Stimulated activated CD8-positive, alpha-beta memory T cell treated with anti-CD3 and anti-CD28 coated beads, Interleukin-2, amount 100 ng/mL, for 48 hours (primary cell): Measurements from ENCODE around the gene KIAA1191.

Experiments
- DNase-seq, 2 donors: peaks; one replicate each; pipeline ENCODE4 v3.0.0-alpha.2; 2020; ENCODE audit warnings: low read depth in 2 of 2

KIAA1191 gene

DNA sequence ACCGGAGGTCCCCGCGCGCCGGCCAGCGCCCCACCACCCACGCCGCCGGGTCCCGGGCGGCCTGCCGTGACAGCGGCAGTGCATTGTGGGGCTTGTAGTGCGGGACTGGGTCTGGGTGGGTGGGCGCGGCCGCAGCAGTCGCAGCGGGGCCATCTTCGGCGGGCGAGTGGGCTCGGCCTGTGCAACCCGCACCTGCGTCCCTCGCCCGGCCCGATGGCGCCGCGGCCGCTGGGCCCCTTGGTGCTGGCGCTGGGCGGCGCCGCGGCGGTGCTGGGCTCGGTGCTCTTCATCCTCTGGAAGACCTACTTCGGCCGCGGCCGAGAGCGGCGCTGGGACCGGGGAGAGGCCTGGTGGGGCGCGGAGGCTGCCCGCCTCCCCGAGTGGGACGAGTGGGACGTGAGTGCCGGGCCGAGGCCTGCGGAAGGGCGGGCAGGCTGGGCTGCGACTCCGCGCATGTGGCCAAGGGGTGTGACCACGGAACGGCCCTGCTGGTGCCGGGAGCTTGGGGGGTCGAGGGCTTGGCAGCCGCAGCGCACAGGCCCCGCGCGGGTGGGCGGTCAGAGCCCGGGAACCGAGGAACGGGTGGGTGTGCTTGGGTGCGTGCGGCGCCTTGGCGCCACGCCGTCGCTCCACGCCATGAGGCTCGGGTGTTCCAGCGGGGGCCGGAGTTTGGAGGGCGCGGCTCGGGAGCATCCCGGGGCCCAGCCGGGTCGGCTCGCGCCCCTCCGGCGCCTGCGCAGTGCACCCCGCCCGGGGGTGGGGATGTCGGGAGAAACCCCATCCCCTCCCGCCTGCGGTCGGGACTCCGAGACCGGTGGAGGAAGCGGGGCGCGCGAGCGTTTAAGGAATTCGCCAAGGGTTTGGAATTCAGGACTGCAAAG lies 4.0 kb upstream of the KIAA1191 start, which contains the start of gene ARL10:
Gene ARL10, plus strand, starts transcription at position 137 of the 881 bp plus-strand sequence. Its CDS starts 77 bp downstream, at position 214.
- peak; percentile 55 to 64 for DNase-seq

DNA sequence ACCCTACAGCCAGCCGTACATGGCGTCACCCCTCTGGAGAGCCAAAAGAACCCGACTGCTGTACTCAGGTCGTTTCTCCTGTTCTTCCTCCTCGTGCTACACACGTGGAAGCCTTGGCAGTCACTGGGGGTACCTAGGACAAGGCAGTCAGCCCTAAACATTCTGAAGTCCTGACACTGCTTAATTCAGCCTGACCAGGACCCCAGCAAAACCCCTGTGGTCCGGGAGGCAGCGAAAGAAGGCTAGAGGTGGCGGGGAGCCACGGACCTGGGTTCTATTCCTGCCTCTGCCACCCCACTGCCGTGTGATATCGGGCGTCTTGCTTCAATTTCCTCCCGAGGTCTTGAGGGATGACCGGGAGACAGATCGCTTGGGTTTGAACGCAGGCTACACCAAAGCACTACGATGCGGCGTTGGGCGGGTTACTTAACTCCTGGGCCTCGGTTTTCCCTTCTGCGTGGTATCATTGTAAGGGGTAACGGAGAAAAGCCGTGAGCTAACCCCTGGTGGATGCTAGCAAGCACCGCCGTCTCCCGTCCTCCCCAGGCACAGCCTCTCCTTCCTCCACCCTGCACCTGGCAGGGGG lies 3.3 kb upstream of the KIAA1191 start:
- no peak for DNase-seq

DNA sequence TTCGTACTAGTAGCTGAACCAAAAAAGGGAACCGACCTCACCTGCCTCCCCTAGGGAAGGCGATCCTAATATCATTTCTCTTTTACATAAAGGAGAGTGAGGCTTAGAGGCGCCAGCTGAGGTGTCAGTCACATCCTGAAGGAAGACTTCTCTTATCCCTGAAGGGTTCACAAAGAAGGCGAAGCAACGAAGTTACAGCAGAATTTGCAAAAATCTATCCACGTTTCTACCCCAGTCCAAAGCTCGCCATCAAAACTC lies 598 bp upstream of the KIAA1191 start:
- DNase-seq = no peak

DNA sequence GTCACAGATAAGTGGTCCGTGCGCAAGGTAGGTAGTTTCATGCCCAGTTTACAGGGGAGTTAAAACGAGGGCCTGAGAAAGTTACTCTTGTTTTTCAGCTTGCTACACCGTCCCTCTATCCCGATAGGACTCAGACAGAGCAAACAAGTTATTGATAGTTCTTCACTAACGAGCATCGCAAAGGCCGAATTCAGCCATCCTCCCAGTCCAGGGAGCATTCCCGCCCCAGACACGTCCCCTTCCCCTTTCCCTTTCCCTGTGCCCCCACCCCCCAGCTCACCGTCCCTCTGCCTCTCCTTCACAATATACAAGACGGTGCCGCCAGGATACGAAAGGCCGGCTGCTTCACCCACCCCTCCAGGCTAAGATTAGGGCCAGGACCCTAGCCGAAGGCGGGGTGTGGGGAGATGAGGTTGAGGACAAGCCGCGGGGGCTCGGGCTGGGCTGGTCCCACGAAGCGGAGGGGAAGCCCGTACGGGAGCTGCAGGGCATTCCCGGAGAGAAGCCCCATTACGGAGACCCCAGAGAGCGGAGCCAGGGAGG lies 599 bp downstream of the KIAA1191 start:
- DNase-seq = no peak

DNA sequence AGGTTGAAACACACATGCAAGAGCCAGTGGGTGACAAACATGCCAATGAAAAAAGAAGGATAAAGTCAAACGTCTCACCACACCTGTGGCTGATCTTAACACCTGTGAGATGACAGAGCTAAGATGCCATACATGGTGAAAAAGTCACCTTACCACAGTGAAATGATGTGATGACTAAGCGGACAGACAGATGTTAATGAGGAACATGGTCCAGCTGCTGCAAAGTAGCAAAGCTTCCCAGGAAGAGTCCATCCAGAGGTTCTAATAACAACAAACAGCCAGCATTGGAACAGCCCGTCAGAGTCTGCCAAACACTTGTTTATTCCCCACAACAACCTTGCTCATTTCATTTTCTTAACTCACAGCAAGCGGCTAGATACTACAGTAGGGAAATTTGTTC lies 1.9 kb downstream of the KIAA1191 start:
- DNase-seq = no peak

DNA sequence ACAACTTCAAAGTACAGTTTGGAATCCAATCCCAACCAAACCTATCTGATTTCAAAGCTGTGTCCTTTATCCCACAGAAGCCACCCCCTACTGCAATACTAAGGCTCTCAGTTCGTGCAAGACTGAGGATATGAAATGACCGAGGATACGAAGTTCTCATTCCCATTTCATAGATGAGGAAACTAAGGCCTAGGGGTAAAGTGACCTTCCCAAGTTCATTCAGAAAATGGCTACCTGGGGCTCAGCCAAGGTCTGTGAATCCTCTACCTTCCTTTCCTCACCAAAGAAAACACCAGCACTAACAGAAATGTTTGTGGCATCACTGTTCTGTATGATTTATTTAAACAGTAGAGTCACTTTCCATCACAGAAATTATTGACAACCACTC lies 5.4 kb downstream of the KIAA1191 start:
- no peak for DNase-seq

DNA sequence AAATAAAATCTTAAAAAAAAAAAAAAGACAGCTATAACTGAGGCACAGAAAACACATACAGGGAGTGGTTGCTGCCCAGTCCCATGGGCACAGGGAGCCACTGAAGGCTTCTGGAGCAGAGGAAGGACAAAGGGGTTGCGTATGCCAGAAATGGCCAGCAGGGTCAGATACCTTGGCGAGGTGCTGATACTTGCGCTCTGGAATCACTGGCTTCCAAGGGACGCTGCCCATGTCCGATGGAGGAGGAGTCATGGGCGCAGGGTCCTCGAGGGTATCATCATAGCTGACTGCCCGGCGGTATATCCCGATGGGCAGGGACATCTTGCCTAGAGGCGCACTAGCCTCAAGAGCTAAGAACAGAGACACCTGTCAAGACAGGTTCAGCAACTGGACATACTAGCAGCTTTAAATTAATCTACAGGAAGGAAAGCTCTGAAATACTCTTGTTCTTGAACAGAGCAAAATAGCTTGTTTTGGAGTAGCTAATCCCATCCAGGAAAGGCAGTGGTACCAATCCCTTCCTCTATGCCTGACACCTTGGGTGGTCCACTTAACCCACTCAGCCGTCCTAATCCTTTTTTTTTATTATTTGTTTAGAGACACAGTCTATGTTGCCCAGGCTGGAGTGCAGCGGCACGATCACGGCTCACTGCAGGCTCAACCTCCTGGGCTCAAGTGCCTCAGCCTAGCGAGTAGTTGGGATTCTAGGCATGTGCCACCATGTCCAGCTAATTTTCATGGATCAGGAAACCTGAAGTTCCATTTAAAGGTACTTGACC lies 6.0 kb downstream of the KIAA1191 start:
- DNase-seq = no peak

DNA sequence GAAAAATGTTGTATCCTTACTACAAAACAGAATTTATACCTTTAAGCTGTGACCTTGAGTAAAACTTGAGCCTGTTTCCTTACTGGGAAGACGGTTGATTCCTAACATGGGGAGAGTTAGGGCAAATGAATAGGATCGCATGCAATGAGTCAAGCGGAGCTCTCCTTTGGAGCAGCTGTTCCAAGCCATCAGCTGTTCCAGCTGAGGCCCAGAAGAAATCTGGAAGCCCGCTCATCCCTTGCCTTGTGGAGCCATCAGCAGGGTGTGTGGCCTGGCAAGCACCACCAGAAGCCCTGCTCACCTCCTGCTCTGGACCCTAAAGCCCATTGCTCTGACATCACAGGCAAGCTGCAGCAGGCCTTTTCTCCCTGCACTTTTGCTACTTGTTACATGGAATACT lies 8.0 kb downstream of the KIAA1191 start:
- DNase-seq = no peak

DNA sequence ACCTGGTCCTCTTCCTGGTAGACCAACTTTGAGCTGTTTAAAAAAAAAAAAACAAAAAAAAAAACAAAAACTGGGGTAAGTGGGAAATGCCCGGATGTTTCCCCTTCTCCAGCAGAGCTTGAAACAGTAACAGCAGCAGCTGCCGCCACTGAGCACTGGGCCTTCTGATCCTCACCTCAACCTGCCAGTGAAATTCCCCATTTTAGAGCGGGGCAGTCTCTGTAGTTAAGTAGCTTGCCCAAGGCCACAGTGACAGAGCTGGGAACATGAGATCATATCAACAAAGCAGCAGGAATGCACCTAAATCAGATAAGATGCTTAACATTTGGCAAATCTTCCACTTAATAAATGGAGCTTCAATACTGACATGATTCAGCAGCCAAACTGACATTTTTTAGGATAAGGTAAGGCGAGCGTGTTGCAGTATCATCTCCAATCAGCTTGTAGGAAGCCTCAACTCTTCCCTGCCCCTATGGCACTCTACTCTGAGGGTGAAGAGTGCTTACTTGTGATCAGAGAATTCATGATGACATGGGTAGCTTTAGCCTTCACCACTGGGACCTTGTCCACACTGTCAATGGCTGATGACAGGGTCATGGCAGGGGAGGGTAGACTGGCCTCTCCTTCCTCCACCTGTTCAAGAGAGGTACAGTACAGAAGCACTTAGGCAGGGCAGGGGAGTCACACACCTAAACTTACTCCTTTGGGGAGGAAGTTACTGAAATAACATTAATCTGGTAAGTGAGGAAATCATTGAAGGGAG lies 9.3 kb downstream of the KIAA1191 start:
- no peak for DNase-seq

DNA sequence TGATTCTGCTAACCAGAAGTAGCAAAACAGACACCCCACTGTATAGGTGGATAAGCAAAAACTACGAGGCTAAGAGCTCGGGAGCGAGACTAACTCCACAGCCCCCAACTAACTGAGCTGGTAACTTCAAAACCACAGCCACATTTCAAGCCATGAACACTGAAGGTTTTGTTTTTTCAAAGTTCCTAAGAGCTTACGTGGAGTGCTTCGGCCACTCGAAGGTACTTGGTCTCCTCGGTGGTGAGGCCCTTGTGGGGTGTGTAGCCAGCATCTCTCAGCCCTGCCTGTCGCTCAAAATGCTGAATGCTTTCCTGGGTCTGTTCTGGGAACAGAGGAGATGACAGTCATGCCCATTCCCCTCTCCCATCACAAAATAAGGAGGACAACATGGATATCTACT lies 11.1 kb downstream of the KIAA1191 start:
- DNase-seq = no peak

DNA sequence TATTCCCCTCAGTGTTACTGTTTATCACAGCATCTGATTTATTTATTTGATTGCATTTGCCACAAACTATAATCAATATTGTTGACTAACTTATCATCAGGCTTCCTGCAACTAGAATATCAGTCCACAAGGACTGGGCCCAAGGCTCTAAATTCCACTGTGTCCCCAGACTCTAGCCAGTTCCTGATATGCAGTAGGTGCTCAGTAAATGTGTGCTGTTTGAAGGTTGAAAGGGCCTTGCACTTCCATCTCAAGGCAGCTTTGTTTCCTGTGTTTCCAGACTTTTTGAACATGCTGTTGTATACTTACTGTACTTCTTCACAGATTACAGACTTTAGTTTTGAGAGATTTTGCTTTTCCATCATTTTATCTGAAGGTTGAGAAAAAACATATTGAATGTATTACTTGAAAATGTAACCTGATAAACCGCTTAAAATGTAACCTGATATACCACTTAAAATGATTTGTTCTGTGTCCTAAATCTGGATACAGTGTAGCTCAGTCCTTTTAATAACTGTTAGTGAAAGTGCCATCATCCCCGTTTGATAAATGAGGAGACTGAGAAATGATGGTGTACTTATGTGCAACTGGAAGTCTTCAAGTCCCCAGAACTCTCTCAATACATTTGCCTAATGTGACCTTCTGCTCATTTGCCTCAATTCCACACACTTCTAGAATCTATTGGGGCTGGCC lies 18.7 kb downstream of the KIAA1191 start:
- no peak for DNase-seq

DNA sequence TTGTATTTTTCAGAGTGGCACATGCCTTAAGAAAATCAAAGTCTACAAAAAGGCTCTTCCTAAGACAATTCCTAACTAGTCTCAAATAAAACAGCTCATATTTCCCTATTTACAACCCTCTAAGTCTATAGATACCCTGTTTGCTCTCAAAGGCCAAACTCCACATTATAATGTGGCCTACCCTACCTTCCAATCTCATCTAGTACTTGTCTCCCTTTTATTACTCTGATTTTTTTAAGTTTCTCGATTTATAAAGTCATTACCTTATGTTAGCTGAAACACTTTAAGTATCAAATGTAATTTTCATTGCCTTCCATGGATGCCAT lies 19.4 kb downstream of the KIAA1191 start:
- DNase-seq = no peak

DNA sequence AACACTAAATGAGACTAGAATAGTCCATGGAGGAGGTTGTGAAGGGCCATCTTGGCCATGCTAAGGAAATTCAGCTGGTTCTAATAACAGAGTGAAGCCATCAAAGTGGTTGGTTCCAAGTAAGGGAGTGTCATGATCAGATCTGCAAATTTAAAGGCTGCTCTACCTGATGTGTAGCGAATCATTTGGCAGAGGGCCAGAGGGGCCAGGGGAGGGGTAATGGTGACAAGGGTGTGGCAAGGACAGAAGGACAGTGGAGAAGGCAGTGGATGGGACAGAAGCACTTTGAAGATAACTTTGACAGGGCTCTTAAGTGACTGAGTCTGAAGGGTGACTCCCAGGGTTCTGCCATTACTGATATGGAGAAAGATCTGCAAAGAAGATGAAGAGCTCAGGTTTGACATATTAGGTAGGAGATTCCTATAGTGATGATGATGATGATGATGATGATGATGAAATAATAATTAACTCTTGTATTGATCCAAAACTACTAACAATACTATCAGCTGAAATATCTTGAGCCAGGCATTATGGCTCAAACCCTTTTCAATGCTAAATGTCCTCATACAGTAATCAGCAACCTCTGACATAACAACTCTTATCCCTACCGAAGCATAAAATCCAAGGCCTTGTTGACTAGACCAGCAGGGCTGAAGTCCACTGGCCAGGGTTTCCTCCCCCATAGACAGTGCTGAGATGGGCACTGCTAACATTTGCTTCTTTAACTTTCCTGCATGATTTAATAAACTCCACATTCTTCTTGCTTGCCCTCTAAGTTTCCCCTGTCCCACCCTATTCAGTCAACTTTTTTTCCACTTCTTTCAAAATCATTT lies 20.0 kb downstream of the KIAA1191 start:
- DNase-seq = no peak

DNA sequence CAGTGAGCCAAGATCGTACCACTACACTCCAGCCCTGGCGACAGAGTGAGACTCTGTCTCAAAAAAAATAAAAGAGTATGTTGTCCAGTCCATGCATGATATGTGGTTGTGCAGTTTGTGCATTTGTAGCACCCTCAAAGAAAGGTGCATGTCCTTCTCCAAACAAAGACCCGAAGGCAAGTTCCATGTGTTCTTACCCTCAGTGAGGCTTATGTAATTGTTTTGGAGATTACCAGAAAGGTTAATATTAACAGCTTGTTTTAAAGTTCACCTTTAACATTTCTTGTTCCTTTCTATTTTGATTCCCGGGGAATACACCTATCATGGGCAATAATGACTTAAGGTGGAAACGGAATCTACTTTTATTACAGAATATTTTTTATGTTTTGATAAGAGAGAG lies 22.3 kb downstream of the KIAA1191 start:
- DNase-seq = no peak

DNA sequence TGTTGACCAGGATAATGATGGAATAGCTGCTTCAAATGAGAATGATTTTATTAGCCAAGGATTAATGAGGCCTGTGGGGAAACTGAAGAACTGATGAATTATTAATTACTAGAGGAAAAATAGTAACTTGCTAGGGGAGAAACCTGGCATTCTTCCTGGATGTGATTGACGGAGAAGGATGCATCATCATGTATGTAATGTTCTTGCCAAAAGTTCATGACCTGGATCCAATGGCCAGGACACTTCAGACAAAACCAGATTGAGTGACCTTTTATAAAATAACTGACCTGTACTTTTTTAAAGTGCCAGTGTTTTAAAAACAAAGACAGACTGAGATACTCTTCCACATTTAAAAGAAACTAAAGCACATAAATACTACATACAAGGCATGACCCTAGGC lies 23.7 kb downstream of the KIAA1191 start:
- no peak for DNase-seq

DNA sequence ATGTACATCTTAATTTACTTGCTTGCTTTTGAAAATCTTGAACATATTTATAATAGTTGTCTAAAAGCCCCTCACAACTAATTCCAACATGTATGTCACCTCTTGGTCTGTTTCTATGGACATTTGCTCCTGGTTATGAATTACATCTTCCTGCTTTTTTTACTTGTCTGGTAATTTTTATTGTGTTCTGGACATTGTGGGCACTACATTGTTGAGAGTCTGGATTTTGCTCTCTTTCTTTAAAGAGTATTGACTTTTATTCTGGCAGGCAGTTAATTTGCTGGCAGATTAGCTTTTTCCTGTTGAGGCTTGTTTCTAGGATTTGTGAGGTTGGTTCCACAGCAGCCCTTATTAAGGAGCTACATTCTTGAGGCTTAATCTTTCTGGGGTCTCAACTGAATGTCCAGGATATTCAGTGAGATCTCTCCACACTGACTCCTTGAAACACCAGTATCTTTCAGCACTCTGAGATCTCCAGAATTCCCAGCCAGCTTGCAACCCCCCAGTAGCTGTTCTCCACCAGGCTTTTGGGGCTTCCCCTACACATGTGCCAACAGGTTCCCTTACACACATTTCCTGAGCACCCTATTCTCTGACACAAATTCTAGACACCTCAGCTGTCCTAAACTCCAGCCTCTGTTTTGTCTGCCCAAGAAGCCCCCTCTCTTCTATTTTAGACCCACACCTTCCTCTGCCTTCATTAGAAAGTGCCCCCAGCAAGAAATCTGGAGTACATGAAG lies 27.4 kb downstream of the KIAA1191 start:
- no peak for DNase-seq

DNA sequence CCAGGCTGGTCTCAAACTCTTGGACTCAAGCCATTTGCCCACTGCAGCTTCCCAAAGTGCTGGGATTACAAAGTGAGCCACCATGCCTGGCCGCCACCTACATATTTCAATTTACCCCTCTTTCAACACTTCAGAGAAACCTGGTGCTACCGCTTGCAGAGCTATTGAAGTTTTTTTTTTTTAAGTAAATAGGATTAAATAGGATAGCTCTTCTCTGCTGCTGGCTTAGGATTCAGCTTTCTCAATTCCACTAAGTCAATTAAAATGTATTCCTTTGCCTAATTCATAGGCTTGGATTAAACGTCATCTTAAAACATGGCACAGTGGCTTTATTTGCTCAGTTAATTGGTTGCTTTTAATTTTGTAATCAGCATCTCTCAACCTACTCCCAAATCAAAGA lies 41.0 kb downstream of the KIAA1191 start:
- DNase-seq = no peak

DNA sequence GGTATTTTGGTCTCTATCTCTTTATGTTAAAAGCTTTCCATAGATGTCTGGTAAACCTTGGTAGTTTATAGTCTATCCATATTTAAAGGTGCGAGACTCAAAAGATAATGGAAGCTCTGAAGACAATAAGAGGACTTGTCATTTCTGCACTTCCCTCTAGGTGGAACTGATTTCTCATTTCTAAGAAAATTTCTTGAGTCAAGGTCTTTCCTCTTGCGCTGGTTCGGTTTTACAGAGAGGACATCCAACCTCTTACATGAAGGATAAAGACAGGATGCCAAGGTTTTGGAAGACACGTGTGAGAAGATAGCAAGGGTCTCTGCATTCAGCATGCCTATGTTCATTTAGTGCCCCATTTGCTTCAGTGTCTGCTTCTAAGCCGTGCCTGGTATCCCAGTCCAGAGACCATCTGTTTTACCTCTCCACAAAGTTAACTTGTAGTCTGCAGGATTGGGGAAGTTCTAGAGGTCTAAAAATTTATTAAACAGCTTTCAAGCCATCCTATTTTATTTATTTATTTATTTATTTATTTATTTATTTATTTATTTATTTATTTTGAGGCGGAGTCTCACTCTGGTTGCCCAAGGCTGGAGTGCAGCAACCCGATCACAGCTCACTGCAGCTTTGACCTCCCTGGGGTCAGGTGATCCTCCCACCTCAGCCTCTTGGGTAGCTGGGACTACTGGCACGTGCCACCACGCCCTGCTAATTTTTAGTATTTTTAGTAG lies 41.6 kb downstream of the KIAA1191 start:
- no peak for DNase-seq
